Effector memory CD8-positive, alpha-beta T cell (primary cell): ENCODE results near the gene EXOSC3.

ENCODE experiments used
- ATAC-seq: fragments of 150-1000 bp; cut with Tn5 transposase; replicated peaks from 2 replicates; pipeline ENCODE4 v1.10.0; 2021; ENCODE audit warnings: mild to moderate bottlenecking, moderate library complexity
- DNase-seq, 3 experiments: peaks; one replicate each; pipeline ENCODE4 v3.0.0; 2021
- H3K27ac Mint-ChIP-seq, 2 donors: one replicate each; pipeline ENCODE4 v1.8.0; 2022; ENCODE audit warnings: mild to moderate bottlenecking in 2 of 2, mixed read lengths in 2 of 2, moderate library complexity in 2 of 2
- H3K27me3 Mint-ChIP-seq, 2 donors: one replicate each; pipeline ENCODE4 v1.8.0; 2022; ENCODE audit warnings: mixed read lengths in 2 of 2
- H3K36me3 Mint-ChIP-seq: one replicate; pipeline ENCODE4 v1.8.0; 2022; ENCODE audit warnings: mild to moderate bottlenecking, moderate library complexity, mixed read lengths; ENCODE audit not compliant: insufficient read depth
- H3K4me1 Mint-ChIP-seq, 2 donors: one replicate each; pipeline ENCODE4 v1.8.0; 2022; ENCODE audit warnings: low read depth in 2 of 2, mixed read lengths in 2 of 2
- H3K4me3 Mint-ChIP-seq, 2 donors: one replicate each; pipeline ENCODE4 v1.8.0; 2022; ENCODE audit warnings: mild to moderate bottlenecking in 2 of 2, mixed read lengths in 2 of 2, moderate library complexity in 2 of 2
- H3K9me3 Mint-ChIP-seq, 2 donors: one replicate each; pipeline ENCODE4 v1.8.0; 2022; ENCODE audit warnings: mixed read lengths in 2 of 2

Gene EXOSC3

GRCh38 chr9:37740128-37740527, 44.7 kb downstream of the EXOSC3 start:
- ATAC-seq = no peak
- H3K27me3 Mint-ChIP-seq = peaks cover 12 to 17% of the 10 kb centered on the region in 2 donors
- H3K27ac Mint-ChIP-seq = no peak overlapping the region
- no peak overlapping the region for H3K4me3 Mint-ChIP-seq
- no peaks in the 10 kb centered on the region for H3K36me3 Mint-ChIP-seq
- no peak for DNase-seq
- H3K9me3 Mint-ChIP-seq = no peaks in the 10 kb centered on the region
- no peaks in the 10 kb centered on the region for H3K4me1 Mint-ChIP-seq

- no peak for DNase-seq
- no peak overlapping the region for H3K4me3 Mint-ChIP-seq
- H3K4me1 Mint-ChIP-seq = no peaks in the 10 kb centered on the region
- no peaks in the 10 kb centered on the region for H3K36me3 Mint-ChIP-seq
- H3K27ac Mint-ChIP-seq = no peak overlapping the region
- no peaks in the 10 kb centered on the region for H3K9me3 Mint-ChIP-seq
- peaks cover 16 to 17% of the 10 kb centered on the region in 2 donors for H3K27me3 Mint-ChIP-seq
- ATAC-seq = no peak
Measured at GRCh38 chr9:37739222-37739621, 45.6 kb downstream of the EXOSC3 start.

GRCh38 chr9:37732952-37733351, 51.9 kb downstream of the EXOSC3 start:
- Mint-ChIP-seq H3K4me1 (no peaks in the 10 kb centered on the region), H3K9me3 (no peaks in the 10 kb centered on the region), H3K27ac (no peak overlapping the region), H3K36me3 (no peaks in the 10 kb centered on the region), H3K4me3 (no peak overlapping the region), H3K27me3 (peaks cover 20 to 23% of the 10 kb centered on the region in 2 donors)
- no peak for ATAC-seq
- DNase-seq = no peak

- Mint-ChIP-seq H3K27me3 (peaks cover 27 to 30% of the 10 kb centered on the region in 2 donors), H3K4me3 (no peak overlapping the region), H3K9me3 (no peaks in the 10 kb centered on the region), H3K36me3 (no peaks in the 10 kb centered on the region), H3K27ac (no peak overlapping the region), H3K4me1 (no peaks in the 10 kb centered on the region)
- DNase-seq (no peak), ATAC-seq (no peak)
Measured at GRCh38 chr9:37732086-37732741, 52.6 kb downstream of the EXOSC3 start.

- ATAC-seq = no peak
- Mint-ChIP-seq H3K27me3 (peaks cover 37 to 38% of the 10 kb centered on the region in 2 donors), H3K36me3 (no peaks in the 10 kb centered on the region), H3K27ac (no peak overlapping the region), H3K4me3 (no peak overlapping the region), H3K9me3 (no peaks in the 10 kb centered on the region), H3K4me1 (no peaks in the 10 kb centered on the region)
- no peak for DNase-seq
Measured at GRCh38 chr9:37730839-37731238, 54.0 kb downstream of the EXOSC3 start.

GRCh38 chr9:37730256-37730655, 54.6 kb downstream of the EXOSC3 start:
- ATAC-seq (no peak), DNase-seq (no peak)
- Mint-ChIP-seq H3K9me3 (no peaks in the 10 kb centered on the region), H3K4me3 (no peak overlapping the region), H3K4me1 (no peaks in the 10 kb centered on the region), H3K27ac (no peak overlapping the region), H3K27me3 (peaks cover 33 to 38% of the 10 kb centered on the region in 2 donors), H3K36me3 (no peaks in the 10 kb centered on the region)
